Choroid plexus epithelial cell (primary cell): Measurements from ENCODE around the gene HLA-A.
"Not testable (repeated sequence)": the region's sequence is repeated elsewhere in the genome, so short reads cannot be mapped to it uniquely, and the experiment has no call there.

ENCODE experiments used
- DNase-seq: peaks from one replicate; pipeline ENCODE4 v3.0.0-alpha.2; 2010; ENCODE audit warnings: low read depth
- H3K4me3 ChIP-seq: 2 replicates; pipeline ENCODE4 v1.5.1; 2011; ENCODE audit warnings: low read depth, mild to moderate bottlenecking, control low read depth, low read length, moderate library complexity
- CTCF ChIP-seq: conservative IDR thresholded peaks from 2 replicates; pipeline ENCODE4 v1.5.1; 2011; ENCODE audit warnings: low read depth, mild to moderate bottlenecking, control low read depth, inconsistent platforms, low read length, moderate library complexity

Gene HLA-A

GRCh38 chr6:29975561-29975907 is 33.2 kb downstream of the HLA-A start:
- no peak for TF ChIP-seq CTCF
- no peak for DNase-seq
- H3K4me3 ChIP-seq, result no peak overlapping the region

GRCh38 chr6:29976253-29976587 is 33.9 kb downstream of the HLA-A start:
- H3K4me3 ChIP-seq, result peak overlapping the region; percentile 60
- no peak for DNase-seq
- no peak for TF ChIP-seq CTCF

GRCh38 chr6:29976588-29977424 is 34.5 kb downstream of the HLA-A start:
- peak overlapping the region; percentile 60 for H3K4me3 ChIP-seq
- DNase-seq, result peak; percentile 71
- peak; percentile 63 for TF ChIP-seq CTCF

GRCh38 chr6:29977425-29977727 is 35.0 kb downstream of the HLA-A start:
- no peak for TF ChIP-seq CTCF
- DNase-seq, result no peak
- H3K4me3 ChIP-seq, result peak overlapping the region; percentile 60

GRCh38 chr6:29980013-29980412 is 37.7 kb downstream of the HLA-A start:
- not testable (repeated sequence) for H3K4me3 ChIP-seq, DNase-seq

GRCh38 chr6:29980511-29980910 is 38.2 kb downstream of the HLA-A start:
- no peak for DNase-seq
- H3K4me3 ChIP-seq, result no peak overlapping the region
- TF ChIP-seq CTCF, result no peak

GRCh38 chr6:29981211-29981812 is 39.0 kb downstream of the HLA-A start:
- no peak for DNase-seq
- TF ChIP-seq CTCF, result no peak

More at GRCh38 chr6:29981211-29981812, 39.0 kb downstream of the HLA-A start:
- H3K4me3 ChIP-seq, result no peak overlapping the region
